ENCODE data around the gene SCYL3.

DNA sequence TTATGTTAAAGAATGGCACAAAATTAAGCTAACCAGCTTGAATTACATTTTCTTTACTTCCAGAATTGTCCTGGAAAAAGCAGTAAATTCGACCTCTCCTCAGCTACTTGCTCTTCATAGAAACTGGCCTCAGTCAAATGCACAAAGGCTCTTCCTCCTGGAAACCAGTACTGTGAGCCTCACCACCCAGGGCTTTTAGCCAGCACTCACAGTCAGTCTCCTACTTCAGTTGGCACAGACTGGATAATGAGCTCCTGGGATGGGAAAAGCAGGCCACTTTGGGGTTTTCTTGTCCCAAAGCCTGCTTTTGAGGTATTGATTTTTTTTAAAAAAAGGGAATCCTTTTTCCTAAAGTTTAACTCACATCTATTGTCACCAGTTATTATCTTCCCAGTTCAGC is 40.4 kb downstream of the SCYL3 start:
- TF ChIP-seq, protein P1, sequence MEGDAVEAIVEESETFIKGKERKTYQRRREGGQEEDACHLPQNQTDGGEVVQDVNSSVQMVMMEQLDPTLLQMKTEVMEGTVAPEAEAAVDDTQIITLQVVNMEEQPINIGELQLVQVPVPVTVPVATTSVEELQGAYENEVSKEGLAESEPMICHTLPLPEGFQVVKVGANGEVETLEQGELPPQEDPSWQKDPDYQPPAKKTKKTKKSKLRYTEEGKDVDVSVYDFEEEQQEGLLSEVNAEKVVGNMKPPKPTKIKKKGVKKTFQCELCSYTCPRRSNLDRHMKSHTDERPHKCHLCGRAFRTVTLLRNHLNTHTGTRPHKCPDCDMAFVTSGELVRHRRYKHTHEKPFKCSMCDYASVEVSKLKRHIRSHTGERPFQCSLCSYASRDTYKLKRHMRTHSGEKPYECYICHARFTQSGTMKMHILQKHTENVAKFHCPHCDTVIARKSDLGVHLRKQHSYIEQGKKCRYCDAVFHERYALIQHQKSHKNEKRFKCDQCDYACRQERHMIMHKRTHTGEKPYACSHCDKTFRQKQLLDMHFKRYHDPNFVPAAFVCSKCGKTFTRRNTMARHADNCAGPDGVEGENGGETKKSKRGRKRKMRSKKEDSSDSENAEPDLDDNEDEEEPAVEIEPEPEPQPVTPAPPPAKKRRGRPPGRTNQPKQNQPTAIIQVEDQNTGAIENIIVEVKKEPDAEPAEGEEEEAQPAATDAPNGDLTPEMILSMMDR (IDR thresholded peaks at IDR 0.05; ENCODE audit: insufficient read depth, low read length, poor library complexity, severe bottlenecking): no peak
- TF ChIP-seq EZH2phosphoT487 (conservative IDR thresholded peaks at IDR 0.05; ENCODE audit: low read length): no peak
